ENCODE measurements around the gene KRT15. TPM values are rescaled to one million over a fixed set of nuclear protein-coding genes. Genes with fewer than 3 reads are reported as not detected.
A peak's percentile ranks its signal among the peaks of the same experiment; 100 is the strongest.

KRT15 gene
- total RNA-seq, 1 donor from 2014 or later = 633 TPM

- no peak for DNase-seq
Measured at GRCh38 chr17:41504246-41504977, 14.3 kb downstream of the KRT15 start.

GRCh38 chr17:41503202-41503601 lies 15.5 kb downstream of the KRT15 start:
- DNase-seq = no peak

- no peak for DNase-seq
Measured at GRCh38 chr17:41500131-41500911, 18.4 kb downstream of the KRT15 start.

GRCh38 chr17:41499714-41500113 lies 19.0 kb downstream of the KRT15 start:
- no peak for DNase-seq

GRCh38 chr17:41498276-41498675 lies 20.4 kb downstream of the KRT15 start:
- no peak for DNase-seq

GRCh38 chr17:41496803-41497484 lies 21.7 kb downstream of the KRT15 start:
- peak; percentile 58 for DNase-seq

- no peak for DNase-seq
Measured at GRCh38 chr17:41494524-41494923, 24.2 kb downstream of the KRT15 start.

- peak; percentile 55 for DNase-seq
Measured at GRCh38 chr17:41492771-41493170, 25.9 kb downstream of the KRT15 start.

- DNase-seq = no peak
Measured at GRCh38 chr17:41492351-41492750, 26.3 kb downstream of the KRT15 start.

GRCh38 chr17:41491476-41491875 lies 27.2 kb downstream of the KRT15 start:
- DNase-seq = no peak

GRCh38 chr17:41490000-41490990 lies 28.4 kb downstream of the KRT15 start:
- no peak for DNase-seq

- no peak for DNase-seq
Measured at GRCh38 chr17:41489531-41489930, 29.2 kb downstream of the KRT15 start, which contains the start of gene KRT36. TSS of gene KRT36 (minus strand) at chr17:41489910. CDS start at chr17:41489864, 46 bp downstream.

GRCh38 chr17:41486809-41487530 lies 31.7 kb downstream of the KRT15 start:
- no peak for DNase-seq

GRCh38 chr17:41486316-41486715 lies 32.4 kb downstream of the KRT15 start:
- DNase-seq = no peak

GRCh38 chr17:41484920-41485904 lies 33.5 kb downstream of the KRT15 start:
- no peak for DNase-seq

- DNase-seq = no peak
Measured at GRCh38 chr17:41483991-41484826, 34.5 kb downstream of the KRT15 start.

- no peak for DNase-seq
Measured at GRCh38 chr17:41483531-41483930, 35.2 kb downstream of the KRT15 start.

- no peak for DNase-seq
Measured at GRCh38 chr17:41481036-41481435, 37.7 kb downstream of the KRT15 start, which contains the start of gene KRT35. TSS of gene KRT35 (minus strand) at chr17:41481151. CDS start at chr17:41481097, 54 bp downstream.

GRCh38 chr17:41480581-41480980 lies 38.1 kb downstream of the KRT15 start:
- no peak for DNase-seq
